Measurements from ENCODE around the gene OR2V2. TPM values are rescaled to one million over a fixed set of nuclear protein-coding genes. Genes with fewer than 3 reads are reported as not detected.
"Not testable (repeated sequence)": the region's sequence is repeated elsewhere in the genome, so short reads cannot be mapped to it uniquely, and the experiment has no call there.

OR2V2 gene
- polyA plus RNA-seq, 2 of the 4 experiments (the other 2 are of a cell fraction), result not detected

- no peak for TF ChIP-seq JUN (IDR thresholded peaks at IDR 0.05)
- TF ChIP-seq CBX8 (IDR thresholded peaks at IDR 0.05), result no peak
- TF ChIP-seq HOXA7 (CRISPR knock-in tag; IDR thresholded peaks at IDR 0.05), result no peak
- no peak for TF ChIP-seq RNF2 (IDR thresholded peaks at IDR 0.05; ENCODE audit: borderline replicate concordance, low read depth)
- no peak for TF ChIP-seq FOSL2 (IDR thresholded peaks at IDR 0.05)
- no peak for TF ChIP-seq FOSL2 (CRISPR knock-in tag; IDR thresholded peaks at IDR 0.05)
- no peak for TF ChIP-seq CHD4 (IDR thresholded peaks at IDR 0.05; ENCODE audit: borderline replicate concordance)
- TF ChIP-seq ZFP36 (IDR thresholded peaks at IDR 0.05; ENCODE audit: borderline replicate concordance, partially characterized antibody), result no peak
These were observed 47.1 kb upstream of the OR2V2 start (continued) for GRCh38 chr5:181100121-181100875.

- Histone ChIP-seq H3K4me2 (peak overlapping the region; percentile 50; the same call in 1 of the 3 replicates), H3K27ac (peak overlapping the region; percentile 76 to 79), H3K4me3 (peak overlapping the region; percentile 45)
- H3K9me3 ChIP-seq; DNase-seq (ENCODE audit: low read depth in 1 of 2, low spot score in 1 of 2); FAIRE-seq; POLR2A ChIA-PET; H3K4me1 ChIP-seq; CTCF ChIA-PET: not testable (repeated sequence)
- peak; percentile 7 to 10 for ATAC-seq
- no CpG with 5 or more reads among the region's 54 CpGs for WGBS (ENCODE audit: missing lambda C conversion rate)
These were observed 46.2 kb upstream of the OR2V2 start for GRCh38 chr5:181101030-181101641.

- H3K4me1 ChIP-seq; DNase-seq (ENCODE audit: low read depth in 1 of 2, low spot score in 1 of 2); POLR2A ChIA-PET; H3K4me2 ChIP-seq; H3K27ac ChIP-seq; H3K9me3 ChIP-seq; H3K4me3 ChIP-seq; CTCF ChIA-PET: not testable (repeated sequence)
- peak; percentile 100 for FAIRE-seq
- no CpG with 5 or more reads among the region's 30 CpGs for WGBS (ENCODE audit: missing lambda C conversion rate)
- peak; percentile 62 to 74 for ATAC-seq
These were observed 45.3 kb upstream of the OR2V2 start for GRCh38 chr5:181101930-181102674.

GRCh38 chr5:181104259-181104568, 43.2 kb upstream of the OR2V2 start:
- ATAC-seq, result peak; percentile 1 to 2; a peak in 3 of 6 replicates
- peak overlapping the region; percentile 55 for H3K4me2 ChIP-seq
- FAIRE-seq, H3K9me3 ChIP-seq, H3K27ac ChIP-seq, H3K4me1 ChIP-seq: not testable (repeated sequence)
- CTCF ChIA-PET, result interaction anchor here (1.3 kb wide), 1 partner anchor 47 kb away, joined by 4 read pairs; no protein-coding TSS in a partner anchor
- peak in 1 of 2 experiments; percentile 34 for DNase-seq (ENCODE audit: low read depth in 1 of 2, low spot score in 1 of 2)
- POLR2A ChIA-PET, result interaction anchor here (0.6 kb wide), 1 partner anchor 244 kb away, joined by 4 read pairs; no protein-coding TSS in a partner anchor
- peak overlapping the region; percentile 30; the same call in 1 of the 3 replicates for H3K4me3 ChIP-seq
- WGBS (ENCODE audit: missing lambda C conversion rate), result 47% methylated on average over 5 of the region's 5 CpGs

GRCh38 chr5:181104606-181105390, 42.6 kb upstream of the OR2V2 start:
- POLR2A ChIA-PET, result interaction anchor here (0.6 kb wide), 1 partner anchor 244 kb away, joined by 4 read pairs; no protein-coding TSS in a partner anchor
- H3K4me3 ChIP-seq, H3K9me3 ChIP-seq, H3K4me1 ChIP-seq: not testable (repeated sequence)
- Histone ChIP-seq H3K27ac (0 out of 6 replicates have a peak overlapping the region, but pooled peaks of 1 of the 2 experiments have one; percentile 13), H3K4me2 (peak overlapping the region; percentile 60)
- CTCF ChIA-PET, result interaction anchor here (1.3 kb wide), 1 partner anchor 235 kb away, joined by 4 read pairs; no protein-coding TSS in a partner anchor
- peak in 1 of 2 experiments; percentile 12; a peak in 3 of 6 replicates for ATAC-seq
- 77% methylated on average over 17 of the region's 20 CpGs for WGBS (ENCODE audit: missing lambda C conversion rate)
- peak in 1 of 2 experiments; percentile 30 for DNase-seq (ENCODE audit: low read depth in 1 of 2, low spot score in 1 of 2)
- peak; percentile 94 for FAIRE-seq
